Mesendoderm (in vitro differentiated cells): ENCODE measurements around the gene S1PR4.
"Not testable (repeated sequence)": the region's sequence is repeated elsewhere in the genome, so short reads cannot be mapped to it uniquely, and the experiment has no call there.

Source experiments
- DNase-seq: peaks from one replicate; pipeline ENCODE4 v3.0.0; 2013
- H2AK5ac ChIP-seq: 2 replicates; pipeline ENCODE4 v1.6.1; 2013; ENCODE audit warnings: low read length, inconsistent platforms
- H2BK120ac ChIP-seq: 2 replicates; pipeline ENCODE4 v1.6.1; 2013; ENCODE audit warnings: low read depth, mild to moderate bottlenecking, low read length, moderate library complexity, mixed read lengths
- H2BK15ac ChIP-seq: replicated peaks from 2 replicates; pipeline ENCODE4 v1.6.1; 2013; ENCODE audit warnings: low read depth, mild to moderate bottlenecking, moderate library complexity
- H2BK5ac ChIP-seq: 2 replicates; pipeline ENCODE4 v1.6.1; 2013; ENCODE audit warnings: low read length, inconsistent platforms
- H3K18ac ChIP-seq: 2 replicates; pipeline ENCODE4 v1.6.1; 2013; ENCODE audit warnings: mild to moderate bottlenecking, low read length, mixed read lengths
- H3K23ac ChIP-seq: one replicate; pipeline ENCODE4 v1.6.1; 2013; ENCODE audit warnings: low read length
- H3K27ac ChIP-seq: 2 replicates; pipeline ENCODE4 v1.5.1; 2013; ENCODE audit warnings: low read depth, mild to moderate bottlenecking, inconsistent platforms, low read length, moderate library complexity
- H3K27me3 ChIP-seq: 2 replicates; pipeline ENCODE4 v1.6.1; 2013; ENCODE audit warnings: low read length, control low read depth, mild to moderate bottlenecking, inconsistent platforms; ENCODE audit not compliant: insufficient read depth, poor library complexity
- H3K36me3 ChIP-seq: 2 replicates; pipeline ENCODE4 v1.6.1; 2013; ENCODE audit warnings: low read length, inconsistent platforms; ENCODE audit not compliant: control insufficient read depth, insufficient read depth
- H3K4ac ChIP-seq: one replicate; pipeline ENCODE4 v1.6.1; 2013; ENCODE audit warnings: low read depth, mild to moderate bottlenecking, low read length, moderate library complexity
- H3K4me1 ChIP-seq: 2 replicates; pipeline ENCODE4 v1.6.1; 2013; ENCODE audit warnings: low read depth, low read length, inconsistent platforms; ENCODE audit not compliant: control insufficient read depth
- H3K4me2 ChIP-seq: 2 replicates; pipeline ENCODE4 v1.6.1; 2013; ENCODE audit warnings: low read length
- H3K4me3 ChIP-seq: 2 replicates; pipeline ENCODE4 v1.5.1; 2013; ENCODE audit warnings: mild to moderate bottlenecking, low read length
- H3K56ac ChIP-seq: one replicate; pipeline ENCODE4 v1.6.1; 2013; ENCODE audit warnings: low read length
- H3K79me1 ChIP-seq: 2 replicates; pipeline ENCODE4 v1.6.1; 2013; ENCODE audit warnings: low read length, inconsistent platforms
- H3K79me2 ChIP-seq: 2 replicates; pipeline ENCODE4 v1.6.1; 2013; ENCODE audit warnings: mild to moderate bottlenecking, low read length; ENCODE audit not compliant: control insufficient read depth, insufficient read depth
- H3K9ac ChIP-seq: 2 replicates; pipeline ENCODE4 v1.6.1; 2013; ENCODE audit warnings: low read length, inconsistent platforms
- H4K5ac ChIP-seq: one replicate; pipeline ENCODE4 v1.6.1; 2013; ENCODE audit warnings: low read length
- H4K8ac ChIP-seq: one replicate; pipeline ENCODE4 v1.6.1; 2013; ENCODE audit warnings: low read depth, mild to moderate bottlenecking, control low read depth, low read length, moderate library complexity
- WGBS: extraction: QIAGEN DNeasy Blood & Tissue Kit; methylation state at CpG from one replicate; pipeline ENCODE4 v1.1.7; 2013; ENCODE audit warnings: low lambda C conversion rate, missing lambda C conversion rate; ENCODE audit not compliant: insufficient coverage; ENCODE audit errors: extremely low coverage; 5-methylcytosine and 5-hydroxymethylcytosine counted together

The S1PR4 gene

DNA sequence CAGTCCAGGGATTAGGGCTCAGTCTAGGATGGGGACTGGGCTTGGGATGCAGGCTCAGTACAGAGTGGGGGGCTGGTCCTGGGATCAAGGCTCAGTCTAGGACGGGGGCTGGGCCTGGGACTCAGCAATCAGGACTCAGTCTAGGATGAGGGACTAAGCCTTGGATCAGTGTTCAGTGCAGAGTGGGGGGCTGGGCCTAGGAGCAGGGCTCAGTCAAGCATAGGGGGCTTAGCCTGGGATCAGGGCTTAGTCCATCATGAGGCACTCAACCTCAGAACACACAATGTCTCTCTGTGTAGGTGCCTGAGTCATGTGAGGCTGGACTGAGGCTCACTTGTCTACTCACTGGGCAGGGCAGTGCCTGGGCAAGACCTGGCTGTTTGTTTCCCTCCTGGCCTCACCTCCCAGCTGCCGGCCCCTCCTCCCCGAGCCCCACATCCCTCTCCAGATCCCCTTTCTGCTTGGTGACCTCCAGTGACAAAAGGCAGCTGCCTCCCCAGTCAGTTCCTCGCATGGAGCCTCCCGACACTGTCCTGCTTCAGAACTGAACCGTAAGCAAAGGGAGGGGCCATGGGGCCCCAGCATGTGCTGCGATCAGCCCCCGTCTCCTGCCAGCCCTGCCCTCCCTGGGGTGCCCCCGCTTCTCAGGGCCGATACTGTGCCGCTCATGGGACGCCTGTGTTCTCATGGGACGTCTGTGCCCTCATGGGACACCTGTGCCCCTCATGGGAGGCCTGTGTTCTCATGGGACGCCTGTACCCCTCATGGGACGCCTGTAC lies 6.5 kb upstream of the S1PR4 start:
- DNase-seq = no peak
- Histone ChIP-seq H3K79me1 (no peaks in the 10 kb centered on the region), H3K18ac (no peak overlapping the region), H4K5ac (no peak overlapping the region), H3K4me1 (no peaks in the 10 kb centered on the region), H2BK120ac (no peak overlapping the region), H4K8ac (no peak overlapping the region), H3K56ac (no peak overlapping the region), H3K36me3 (no peaks in the 10 kb centered on the region), H3K23ac (no peak overlapping the region), H2BK5ac (no peak overlapping the region), H2AK5ac (no peak overlapping the region), H3K9ac (no peak overlapping the region), H3K27ac (no peak overlapping the region), H3K4me3 (no peak overlapping the region), H3K27me3 (no peaks in the 10 kb centered on the region), H2BK15ac (no peak overlapping the region), H3K4ac (no peak overlapping the region), H3K4me2 (no peak overlapping the region), H3K79me2 (no peaks in the 10 kb centered on the region)
- WGBS = no CpG with 5 or more reads among the region's 15 CpGs

DNA sequence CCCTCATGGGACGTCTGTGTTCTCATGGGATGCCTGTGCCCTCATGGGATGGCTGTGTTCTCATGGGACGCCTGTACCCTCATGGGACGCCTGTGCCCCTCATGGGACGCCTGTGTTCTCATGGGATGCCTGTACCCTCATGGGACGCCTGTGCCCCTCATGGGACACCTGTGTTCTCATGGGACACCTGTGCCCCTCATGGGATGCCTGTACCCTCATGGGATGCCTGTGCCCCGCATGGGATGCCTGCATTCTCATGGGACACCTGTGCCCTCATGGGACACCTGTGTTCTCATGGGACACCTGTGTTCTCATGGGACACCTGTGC lies 5.9 kb upstream of the S1PR4 start:
- H3K36me3 ChIP-seq, H2BK15ac ChIP-seq, H2BK120ac ChIP-seq, H3K4me1 ChIP-seq, H4K8ac ChIP-seq, H2BK5ac ChIP-seq, H3K4me3 ChIP-seq, H3K56ac ChIP-seq, DNase-seq, H3K9ac ChIP-seq, H3K79me2 ChIP-seq, H3K4me2 ChIP-seq, H3K18ac ChIP-seq, H2AK5ac ChIP-seq, H3K4ac ChIP-seq, H3K27ac ChIP-seq, H3K27me3 ChIP-seq, H3K23ac ChIP-seq, H4K5ac ChIP-seq, H3K79me1 ChIP-seq: not testable (repeated sequence)
- no CpG with 5 or more reads among the region's 6 CpGs for WGBS

DNA sequence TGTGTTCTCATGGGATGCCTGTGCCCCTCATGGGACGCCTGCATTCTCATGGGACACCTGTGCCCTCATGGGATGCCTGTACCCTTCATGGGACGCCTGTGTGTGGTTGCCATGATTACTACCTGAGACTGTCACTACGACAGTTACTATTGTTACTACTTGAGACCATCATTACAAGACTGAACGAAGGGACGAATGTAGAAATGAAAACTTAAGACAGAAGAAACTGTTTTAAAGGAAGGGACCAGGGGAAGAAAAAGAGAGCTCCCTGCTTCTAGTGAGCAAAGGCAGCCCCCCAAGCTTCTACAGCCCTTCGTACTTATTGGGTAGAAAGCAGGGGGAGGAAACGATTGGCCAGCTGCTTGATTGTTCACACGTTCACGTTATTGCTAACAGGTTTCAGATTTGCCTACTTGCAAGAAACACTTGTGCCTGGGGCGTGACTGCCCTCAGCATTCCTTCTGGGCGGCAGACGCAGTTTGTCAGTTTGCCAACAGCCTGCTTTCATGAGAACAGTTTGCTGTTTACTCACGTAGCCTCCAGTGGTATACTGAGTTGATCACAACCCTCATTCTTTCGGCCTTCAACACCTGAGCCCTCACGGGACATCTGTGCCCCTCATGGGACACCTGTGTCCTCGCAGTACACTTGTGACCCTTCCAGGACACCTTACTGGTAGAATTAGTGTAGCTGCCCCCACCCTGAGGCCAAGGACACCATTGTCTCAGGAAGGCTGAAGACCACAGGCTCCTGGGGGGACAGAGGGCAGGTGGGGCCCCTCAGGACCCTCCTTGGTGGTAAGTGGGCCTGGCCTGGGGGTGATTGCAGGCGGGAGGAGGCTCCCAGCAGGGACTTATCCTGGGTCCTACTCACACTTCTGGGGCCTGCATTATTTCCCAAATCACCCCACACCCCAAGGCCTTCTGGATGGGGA lies 2.5 kb upstream of the S1PR4 start:
- H2BK120ac ChIP-seq = no peak overlapping the region
- no peaks in the 10 kb centered on the region for H3K4me1 ChIP-seq
- H3K4me3 ChIP-seq = no peak overlapping the region
- H3K9ac ChIP-seq = no peak overlapping the region
- no peak overlapping the region for H3K4me2 ChIP-seq
- no peak overlapping the region for H2BK5ac ChIP-seq
- no peak overlapping the region for H3K18ac ChIP-seq
- no peak overlapping the region for H4K5ac ChIP-seq
- no peak overlapping the region for H2BK15ac ChIP-seq
- H3K36me3 ChIP-seq = no peaks in the 10 kb centered on the region
- H3K27ac ChIP-seq = no peak overlapping the region
- no peak overlapping the region for H3K23ac ChIP-seq
- no peak overlapping the region for H2AK5ac ChIP-seq
- H3K79me2 ChIP-seq = no peaks in the 10 kb centered on the region
- H4K8ac ChIP-seq = no peak overlapping the region
- WGBS = no CpG with 5 or more reads among the region's 17 CpGs
- H3K27me3 ChIP-seq = no peaks in the 10 kb centered on the region
- no peaks in the 10 kb centered on the region for H3K79me1 ChIP-seq
- H3K56ac ChIP-seq = no peak overlapping the region
- no peak overlapping the region for H3K4ac ChIP-seq
- DNase-seq = no peak

DNA sequence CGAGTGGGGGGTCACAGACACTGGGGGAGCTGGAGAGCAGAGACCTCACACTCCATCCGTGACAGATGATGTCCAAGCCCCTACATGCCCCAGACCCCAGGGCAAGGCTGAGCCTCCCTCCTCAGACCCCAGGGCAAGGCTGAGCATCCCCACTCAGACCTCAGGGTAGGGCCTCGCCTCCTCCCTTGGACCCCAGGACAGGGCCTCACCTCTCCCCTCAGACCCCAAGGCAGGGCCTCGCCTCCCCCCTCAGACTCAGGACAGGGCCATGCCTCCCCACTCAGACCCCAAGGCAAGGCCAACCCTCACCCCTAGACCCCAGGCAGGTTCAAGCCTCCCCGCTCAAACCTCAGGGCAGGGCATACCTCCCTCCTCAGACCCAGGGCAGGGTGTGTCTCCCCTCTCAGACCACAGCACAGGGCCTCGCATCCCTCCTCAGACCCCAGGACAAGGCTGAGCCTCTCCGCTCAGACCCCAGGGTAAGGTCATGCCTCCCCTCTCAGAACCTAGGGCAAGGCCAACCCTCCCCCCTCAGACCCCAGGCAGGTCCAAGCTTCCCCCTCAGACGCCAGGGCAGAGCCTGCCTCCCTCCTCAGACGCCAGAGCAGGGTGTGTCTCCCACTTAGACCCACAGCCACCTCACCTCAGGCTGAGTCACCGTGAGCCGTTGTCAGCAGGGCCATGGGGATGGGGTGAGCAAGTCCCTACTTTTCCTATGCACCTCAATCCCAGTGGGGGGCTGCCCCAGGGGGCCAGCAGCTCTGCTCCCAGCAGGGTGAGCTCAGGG lies 1.7 kb upstream of the S1PR4 start:
- no peak overlapping the region for H3K9ac ChIP-seq
- H3K56ac ChIP-seq = no peak overlapping the region
- DNase-seq = peak; percentile 49
- no peak overlapping the region for H4K8ac ChIP-seq
- H2BK5ac ChIP-seq = no peak overlapping the region
- no peak overlapping the region for H3K4me3 ChIP-seq
- no peak overlapping the region for H3K18ac ChIP-seq
- H3K36me3 ChIP-seq = no peaks in the 10 kb centered on the region
- no peak overlapping the region for H4K5ac ChIP-seq
- no peak overlapping the region for H3K4me2 ChIP-seq
- H3K27ac ChIP-seq = no peak overlapping the region
- H3K23ac ChIP-seq = no peak overlapping the region
- H3K4ac ChIP-seq = no peak overlapping the region
- H2BK120ac ChIP-seq = no peak overlapping the region
- H3K79me2 ChIP-seq = no peaks in the 10 kb centered on the region
- H2BK15ac ChIP-seq = no peak overlapping the region
- WGBS = no CpG with 5 or more reads among the region's 11 CpGs
- H3K79me1 ChIP-seq = no peaks in the 10 kb centered on the region
- H3K4me1 ChIP-seq = no peaks in the 10 kb centered on the region
- H3K27me3 ChIP-seq = no peaks in the 10 kb centered on the region
- no peak overlapping the region for H2AK5ac ChIP-seq

DNA sequence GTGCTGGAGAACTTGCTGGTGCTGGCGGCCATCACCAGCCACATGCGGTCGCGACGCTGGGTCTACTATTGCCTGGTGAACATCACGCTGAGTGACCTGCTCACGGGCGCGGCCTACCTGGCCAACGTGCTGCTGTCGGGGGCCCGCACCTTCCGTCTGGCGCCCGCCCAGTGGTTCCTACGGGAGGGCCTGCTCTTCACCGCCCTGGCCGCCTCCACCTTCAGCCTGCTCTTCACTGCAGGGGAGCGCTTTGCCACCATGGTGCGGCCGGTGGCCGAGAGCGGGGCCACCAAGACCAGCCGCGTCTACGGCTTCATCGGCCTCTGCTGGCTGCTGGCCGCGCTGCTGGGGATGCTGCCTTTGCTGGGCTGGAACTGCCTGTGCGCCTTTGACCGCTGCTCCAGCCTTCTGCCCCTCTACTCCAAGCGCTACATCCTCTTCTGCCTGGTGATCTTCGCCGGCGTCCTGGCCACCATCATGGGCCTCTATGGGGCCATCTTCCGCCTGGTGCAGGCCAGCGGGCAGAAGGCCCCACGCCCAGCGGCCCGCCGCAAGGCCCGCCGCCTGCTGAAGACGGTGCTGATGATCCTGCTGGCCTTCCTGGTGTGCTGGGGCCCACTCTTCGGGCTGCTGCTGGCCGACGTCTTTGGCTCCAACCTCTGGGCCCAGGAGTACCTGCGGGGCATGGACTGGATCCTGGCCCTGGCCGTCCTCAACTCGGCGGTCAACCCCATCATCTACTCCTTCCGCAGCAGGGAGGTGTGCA lies 587 bp downstream of the S1PR4 start:
- no peak for DNase-seq
- Histone ChIP-seq H3K79me2 (no peaks in the 10 kb centered on the region), H2BK120ac (no peak overlapping the region), H3K4me1 (no peaks in the 10 kb centered on the region), H3K4ac (no peak overlapping the region), H2BK15ac (no peak overlapping the region), H4K8ac (no peak overlapping the region), H3K9ac (no peak overlapping the region), H3K27me3 (no peaks in the 10 kb centered on the region), H3K36me3 (no peaks in the 10 kb centered on the region), H3K18ac (no peak overlapping the region), H3K79me1 (no peaks in the 10 kb centered on the region), H3K4me2 (no peak overlapping the region), H3K56ac (no peak overlapping the region), H3K27ac (no peak overlapping the region), H2BK5ac (no peak overlapping the region), H4K5ac (no peak overlapping the region), H3K23ac (no peak overlapping the region), H3K4me3 (no peak overlapping the region), H2AK5ac (no peak overlapping the region)
- no CpG with 5 or more reads among the region's 52 CpGs for WGBS
